Heart left ventricle (tissue), 13 donors: ENCODE results near the gene YIF1A.
"Not testable (repeated sequence)": the region's sequence is repeated elsewhere in the genome, so short reads cannot be mapped to it uniquely, and the experiment has no call there.

Experiments used
- POLR2A ChIP-seq, 2 donors: fragments of 450-650 bp; IDR thresholded peaks; one replicate each; pipeline ENCODE4 v1.6.1; 2017; ENCODE audit warnings: antibody characterized with exemption in 2 of 2, mild to moderate bottlenecking in 2 of 2, moderate library complexity in 2 of 2
- TF ChIP-seq, protein P1 (sequence below), 12 donors: fragments of 200-600 bp; sonication (generic) in 4 of 12; IDR thresholded peaks; one replicate each; pipeline versions ENCODE4 v1.5.0 to v1.8.0; 2018 to 2022; ENCODE audit warnings: antibody characterized with exemption in 12 of 12, mild to moderate bottlenecking in 5 of 12
- donor health status: ischemic (EF 13 %, LVEDD 7.1; RV severe dilation, severe dysfunction).
- donor health status: DM: no; HTN: yes; CAD: no.
- donor health status: DM: no; HTN: no; CAD: no.
- donor health status: ischemic (EF 25% LVEDD 6.9; RV normal size, moderate dysfunction).
- donor health status: ischemic (EF 25% LVEDD 5.7; RV mildly dilated, moderate dysfunction).
- donor health status: ischemic (EF 35%, LVEDD 5.7; RV mildly dilated, moderate dysfunction).
- donor health status: nonischemic (EF 11% LVEDD 7.7; RV severe dilation, severe dysfunction).
- donor health status: DM: yes; HTN: yes; CAD: no.
- donor health status: PGD.
- donor health status: ischemic (EF 29% LVEDD 5.4; RV normal size, mild dysfunction).
- donor health status: nonischemic (EF 23%, LVEDD 6.1; RV moderate dilation, normal function).

DNA sequence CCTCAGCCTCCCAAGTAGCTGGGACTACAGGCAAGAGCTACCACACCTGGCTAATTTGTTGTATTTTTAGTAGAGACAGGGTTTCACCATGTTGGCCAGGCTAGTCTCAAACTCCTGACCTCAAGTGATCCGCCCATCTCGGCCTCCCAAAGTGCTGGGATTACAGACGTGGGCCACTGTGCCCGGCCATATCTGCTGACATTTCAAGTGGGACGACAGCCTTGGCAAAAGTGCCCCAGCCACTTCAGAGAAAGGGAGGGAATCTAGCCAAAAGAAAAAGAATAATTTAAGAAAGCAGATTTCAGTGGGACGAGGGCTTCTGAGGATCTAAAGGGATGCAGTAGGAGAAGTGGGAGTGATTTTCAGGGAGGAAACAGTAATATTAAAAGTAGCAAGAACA, 35.9 kb downstream of the YIF1A start:
- TF ChIP-seq, protein P1, sequence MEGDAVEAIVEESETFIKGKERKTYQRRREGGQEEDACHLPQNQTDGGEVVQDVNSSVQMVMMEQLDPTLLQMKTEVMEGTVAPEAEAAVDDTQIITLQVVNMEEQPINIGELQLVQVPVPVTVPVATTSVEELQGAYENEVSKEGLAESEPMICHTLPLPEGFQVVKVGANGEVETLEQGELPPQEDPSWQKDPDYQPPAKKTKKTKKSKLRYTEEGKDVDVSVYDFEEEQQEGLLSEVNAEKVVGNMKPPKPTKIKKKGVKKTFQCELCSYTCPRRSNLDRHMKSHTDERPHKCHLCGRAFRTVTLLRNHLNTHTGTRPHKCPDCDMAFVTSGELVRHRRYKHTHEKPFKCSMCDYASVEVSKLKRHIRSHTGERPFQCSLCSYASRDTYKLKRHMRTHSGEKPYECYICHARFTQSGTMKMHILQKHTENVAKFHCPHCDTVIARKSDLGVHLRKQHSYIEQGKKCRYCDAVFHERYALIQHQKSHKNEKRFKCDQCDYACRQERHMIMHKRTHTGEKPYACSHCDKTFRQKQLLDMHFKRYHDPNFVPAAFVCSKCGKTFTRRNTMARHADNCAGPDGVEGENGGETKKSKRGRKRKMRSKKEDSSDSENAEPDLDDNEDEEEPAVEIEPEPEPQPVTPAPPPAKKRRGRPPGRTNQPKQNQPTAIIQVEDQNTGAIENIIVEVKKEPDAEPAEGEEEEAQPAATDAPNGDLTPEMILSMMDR (IDR thresholded peaks at IDR 0.05) = not testable (repeated sequence)
- TF ChIP-seq POLR2A (IDR thresholded peaks at IDR 0.05) = not testable (repeated sequence)
